Thyroid gland (tissue), 4 donors: ENCODE measurements around the gene PODXL. TPM values are rescaled to one million over a fixed set of nuclear protein-coding genes. Genes with fewer than 3 reads are reported as not detected.

Experiments used
- DNase-seq, 2 donors: peaks; one replicate each; pipeline ENCODE4 v3.0.0-alpha.2; 2019
- H3K27ac ChIP-seq, 3 donors: fragments of 200-600 bp; sonication (generic); 1 replicate in 2 of 3; 2 replicates in 1 of 3; pipeline ENCODE4 v1.5.1; 2016 to 2019; ENCODE audit warnings: mild to moderate bottlenecking in 1 of 3, moderate library complexity in 1 of 3
- H3K27me3 ChIP-seq: fragments of 200-600 bp; sonication (generic); one replicate; pipeline ENCODE4 v1.5.1; 2019
- H3K36me3 ChIP-seq, 2 donors: fragments of 200-600 bp; sonication (generic); one replicate each; pipeline ENCODE4 v1.5.1; 2016 to 2019
- H3K4me1 ChIP-seq, 2 donors: fragments of 200-600 bp; sonication (generic); one replicate each; pipeline ENCODE4 v1.5.1; 2017 to 2019
- H3K4me3 ChIP-seq, 3 donors: fragments of 200-600 bp; sonication (generic); replicated peaks in 1 of 3; 1 replicate in 2 of 3; 2 replicates in 1 of 3; pipeline ENCODE4 v1.5.1; 2016; ENCODE audit warnings: mild to moderate bottlenecking in 1 of 3
- H3K9me3 ChIP-seq: fragments of 200-600 bp; sonication (generic); one replicate; pipeline ENCODE4 v1.5.1; 2017
- CTCF ChIP-seq, 6 experiments: fragments of 200-600 bp in 3 of 6; fragments of 450-650 bp in 3 of 6; sonication (generic) in 3 of 6; IDR thresholded peaks; one replicate each; pipeline ENCODE4 v1.5.1; 2016 to 2019; ENCODE audit warnings: antibody characterized with exemption in 6 of 6, mild to moderate bottlenecking in 2 of 6, inconsistent platforms in 1 of 6, moderate library complexity in 1 of 6
- POLR2A ChIP-seq, 2 donors: fragments of 450-650 bp; IDR thresholded peaks; one replicate each; pipeline ENCODE4 v1.6.1; 2017; ENCODE audit warnings: antibody characterized with exemption in 2 of 2, mild to moderate bottlenecking in 2 of 2, moderate library complexity in 1 of 2
- WGBS, 2 donors: methylation state at CpG; one replicate each; pipeline ENCODE4 v1.1.5; 2017; 5-methylcytosine and 5-hydroxymethylcytosine counted together
- intact Hi-C: fragments of 100-400 bp; cut with DNase I; formaldehyde crosslinking; loops from one replicate; pipeline ENCODE4 v1.15.1; 2023
- total RNA-seq, 4 donors: library from RNA; depleted of rRNA; stranded (reverse); fragments of >200 nt; gene quantifications; one replicate each; pipeline ENCODE4 v1.2.3, GENCODE V29; 2016

Gene PODXL
- total RNA-seq, 4 donors from 2014 or later = 47.7 to 125 (median 56.3) TPM

DNA sequence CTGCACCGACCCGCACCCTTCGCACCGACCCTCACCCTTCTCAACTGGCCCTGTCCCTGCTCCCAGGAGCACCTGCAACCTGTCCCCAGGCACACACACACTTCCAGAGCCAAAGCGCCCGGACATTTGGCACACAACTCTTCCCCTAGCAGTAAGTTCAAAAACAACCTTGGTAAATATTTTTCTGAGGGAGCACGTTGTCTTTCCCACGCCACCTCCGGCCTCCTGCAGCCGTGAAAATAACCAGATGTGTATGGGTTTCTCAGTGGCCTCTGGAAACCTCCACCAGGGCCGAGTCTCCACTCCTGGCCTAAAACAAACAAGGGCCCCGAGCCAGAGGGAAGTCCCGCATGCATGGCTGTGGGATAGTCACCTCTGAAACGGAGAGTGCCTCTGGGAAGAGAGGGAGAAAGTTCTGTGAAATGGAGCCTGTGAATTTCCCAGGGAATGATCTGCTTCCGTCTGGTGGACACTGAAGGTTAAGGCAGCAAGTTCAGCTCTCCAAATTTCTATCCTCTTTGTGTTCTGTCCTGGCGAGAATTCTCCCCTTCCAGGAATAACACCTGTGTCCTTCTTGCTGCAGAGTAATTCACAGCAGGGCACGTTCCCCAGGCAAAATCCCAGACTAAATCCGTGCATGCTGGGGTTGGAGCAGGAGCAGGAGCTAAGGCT, 15.8 kb downstream of the PODXL start:
- H3K4me3 ChIP-seq = no peak overlapping the region
- peak overlapping the region in 2 of 3 donors; percentile 45 to 50 for H3K27ac ChIP-seq
- 50 to 56% methylated on average over 18 of the region's 18 CpGs for WGBS, 2 donors
- H3K36me3 ChIP-seq = no peaks in the 10 kb centered on the region
- no peaks in the 10 kb centered on the region for H3K9me3 ChIP-seq
- H3K4me1 ChIP-seq = peaks cover 4 to 6% of the 10 kb centered on the region in 2 donors
- peak; percentile 36 to 50 for DNase-seq
- intact Hi-C loops = no loop called here
- TF ChIP-seq CTCF (IDR thresholded peaks at IDR 0.05) = peak in 1 of 6 experiments; percentile 13
- TF ChIP-seq POLR2A (IDR thresholded peaks at IDR 0.05) = no peak
- no peaks in the 10 kb centered on the region for H3K27me3 ChIP-seq

GRCh38 chr7:131538813-131539179, 17.6 kb downstream of the PODXL start:
- TF ChIP-seq POLR2A (IDR thresholded peaks at IDR 0.05) (no peak), CTCF (IDR thresholded peaks at IDR 0.05) (no peak)
- no peak for DNase-seq
- no peaks in the 10 kb centered on the region for H3K27me3 ChIP-seq
- intact Hi-C loops = no loop called here
- H3K9me3 ChIP-seq = no peaks in the 10 kb centered on the region
- peak overlapping the region in 2 of 3 donors; percentile 3 to 58 for H3K27ac ChIP-seq
- no peak overlapping the region for H3K4me3 ChIP-seq
- 67 to 77% methylated on average over 7 of the region's 7 CpGs for WGBS, 2 donors
- H3K36me3 ChIP-seq = no peaks in the 10 kb centered on the region
- H3K4me1 ChIP-seq = peaks cover 0 to 4% of the 10 kb centered on the region in 2 donors

DNA sequence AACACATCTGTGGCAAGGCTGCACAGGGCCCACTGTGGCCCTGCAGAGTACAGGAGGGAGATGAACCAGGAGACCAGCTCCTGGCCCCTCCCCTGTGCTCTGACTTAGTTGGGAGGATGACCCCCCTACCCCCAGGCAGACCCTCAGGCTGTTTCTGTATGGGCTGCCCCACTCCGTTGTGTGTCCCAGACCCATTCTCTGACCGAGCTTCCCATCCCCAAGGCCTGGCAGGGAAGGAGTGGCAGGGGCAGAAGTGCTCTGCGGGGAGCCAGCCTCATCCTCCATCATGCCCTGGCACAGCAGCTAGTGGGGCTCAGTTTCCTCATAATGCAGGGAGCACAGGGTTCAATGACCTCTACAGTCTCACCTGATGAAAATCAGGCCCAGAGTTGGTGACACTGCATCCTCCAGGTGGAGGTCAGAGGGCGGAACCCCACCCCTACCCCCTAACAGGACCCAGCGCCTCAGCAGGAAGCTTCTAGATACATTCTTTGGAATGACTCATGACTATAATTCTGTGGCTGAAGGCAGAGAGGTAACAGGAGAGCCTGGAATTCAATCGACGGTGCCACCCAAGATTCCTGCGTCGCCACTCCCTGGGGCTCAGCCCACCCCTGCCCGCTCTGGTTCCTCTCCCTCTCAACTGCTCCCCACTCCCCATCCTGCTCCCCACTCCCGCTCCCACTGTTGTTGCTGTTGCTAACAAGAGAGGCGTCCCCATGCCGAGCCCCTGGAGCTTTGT, 18.2 kb downstream of the PODXL start:
- intact Hi-C loops = no loop called here
- no peak for DNase-seq
- TF ChIP-seq CTCF (IDR thresholded peaks at IDR 0.05) = no peak
- TF ChIP-seq POLR2A (IDR thresholded peaks at IDR 0.05) = no peak
- H3K9me3 ChIP-seq = no peaks in the 10 kb centered on the region
- H3K27me3 ChIP-seq = no peaks in the 10 kb centered on the region
- H3K27ac ChIP-seq = peak overlapping the region in 2 of 3 donors; percentile 3 to 58
- H3K4me1 ChIP-seq = peaks cover 0 to 4% of the 10 kb centered on the region in 2 donors
- no peak overlapping the region for H3K4me3 ChIP-seq
- 82 to 91% methylated on average over 12 to 13 of the region's 13 CpGs for WGBS, 2 donors
- no peaks in the 10 kb centered on the region for H3K36me3 ChIP-seq

DNA sequence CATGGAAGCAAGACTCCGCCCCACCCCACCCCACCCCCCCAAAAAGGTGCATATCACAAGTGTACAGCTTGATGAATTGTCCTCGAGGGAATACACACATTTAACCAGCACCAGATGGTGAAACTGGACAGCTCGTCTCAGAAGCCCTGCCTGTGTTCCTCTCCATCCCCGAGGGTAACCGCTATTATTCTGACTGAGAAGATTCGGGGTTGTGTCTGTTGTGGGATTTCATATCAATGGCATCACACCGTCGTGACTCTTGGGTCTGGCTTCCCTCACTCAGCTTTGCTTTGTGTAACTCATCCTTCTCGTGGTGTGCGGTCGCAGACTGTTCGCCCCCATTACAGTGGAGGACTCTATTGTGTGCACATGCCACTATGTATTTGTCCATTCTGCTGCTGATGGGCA, 18.9 kb downstream of the PODXL start:
- Histone ChIP-seq H3K4me1 (peaks cover 0 to 4% of the 10 kb centered on the region in 2 donors), H3K27ac (no peak overlapping the region)
- no peak for TF ChIP-seq POLR2A (IDR thresholded peaks at IDR 0.05)
- TF ChIP-seq CTCF (IDR thresholded peaks at IDR 0.05) = no peak

GRCh38 chr7:131536361-131536849, 20.0 kb downstream of the PODXL start:
- 67 to 73% methylated on average over 7 of the region's 7 CpGs for WGBS, 2 donors
- H3K36me3 ChIP-seq = no peaks in the 10 kb centered on the region
- H3K27me3 ChIP-seq = no peaks in the 10 kb centered on the region
- no peak overlapping the region for H3K4me3 ChIP-seq
- no peaks in the 10 kb centered on the region for H3K9me3 ChIP-seq
- DNase-seq = no peak
- H3K27ac ChIP-seq = no peak overlapping the region
- H3K4me1 ChIP-seq = no peaks in the 10 kb centered on the region
- intact Hi-C loops = no loop called here
- TF ChIP-seq CTCF (IDR thresholded peaks at IDR 0.05) (no peak), POLR2A (IDR thresholded peaks at IDR 0.05) (no peak)

More for the DNA sequence above, 18.9 kb downstream of the PODXL start:
- H3K27me3 ChIP-seq = no peaks in the 10 kb centered on the region
- no peaks in the 10 kb centered on the region for H3K9me3 ChIP-seq
- WGBS, 2 donors = 76 to 85% methylated on average over 12 of the region's 12 CpGs
- no peak overlapping the region for H3K4me3 ChIP-seq
- intact Hi-C loops = no loop called here
- H3K36me3 ChIP-seq = no peaks in the 10 kb centered on the region
- no peak for DNase-seq
